SKM-1 treated with dmso at 0.1 percent for 144 hours (cell line): ENCODE results near the gene OSBP2.

ENCODE experiments used
- DNase-seq: peaks from one replicate; lab custom pipeline; 2025; ENCODE audit not compliant: unreplicated experiment; lab: John Stamatoyannopoulos, UW

The OSBP2 gene

DNA sequence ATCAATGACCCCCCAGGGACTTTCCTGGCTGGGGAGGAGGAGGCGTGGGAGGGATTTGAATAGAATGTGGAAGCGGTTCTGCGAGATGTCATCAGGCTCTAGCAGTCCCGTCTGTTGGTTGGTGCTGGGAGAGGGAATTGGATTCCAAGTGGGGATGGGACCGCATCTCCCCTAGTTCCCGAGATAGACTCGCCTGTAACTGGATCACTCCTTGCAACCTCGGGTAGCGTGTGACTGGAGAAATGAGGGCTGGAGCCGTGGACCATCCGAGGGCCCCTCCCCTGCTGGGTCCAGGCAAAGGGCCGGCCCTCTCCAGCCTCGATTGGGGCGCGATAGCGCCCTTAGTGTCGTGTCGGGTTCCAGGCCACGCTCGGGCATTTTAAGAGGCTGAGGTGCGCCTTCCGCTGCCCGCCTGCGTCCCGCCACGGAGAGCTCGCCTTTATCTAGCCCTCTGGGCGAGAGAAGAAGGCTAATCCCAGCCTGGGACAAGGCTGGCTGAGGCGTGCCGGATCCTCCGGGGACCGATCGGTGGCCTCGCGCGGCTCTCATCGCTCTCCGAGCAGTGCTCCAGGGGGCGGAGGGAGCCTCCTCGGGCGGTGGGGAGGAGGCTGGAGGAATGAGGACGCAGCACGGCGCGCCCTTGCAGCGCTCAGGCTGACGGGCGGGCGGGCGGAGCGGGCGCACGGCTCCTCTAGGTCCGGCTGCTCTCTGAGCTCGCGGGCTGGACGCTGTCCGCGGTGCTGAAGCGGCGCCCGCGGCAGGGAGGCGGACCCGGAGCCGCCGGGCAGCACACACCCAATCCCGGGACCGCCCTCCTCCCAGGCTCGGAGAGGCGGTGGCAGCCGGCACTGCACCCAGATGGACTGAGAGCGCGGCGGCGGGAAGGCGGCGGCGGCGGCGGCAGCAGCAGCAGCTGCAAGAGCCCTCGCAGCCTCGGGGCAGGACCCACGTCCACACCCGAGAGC, 107.8 kb downstream of the OSBP2 start:
- DNase-seq, result peak; percentile 39

DNA sequence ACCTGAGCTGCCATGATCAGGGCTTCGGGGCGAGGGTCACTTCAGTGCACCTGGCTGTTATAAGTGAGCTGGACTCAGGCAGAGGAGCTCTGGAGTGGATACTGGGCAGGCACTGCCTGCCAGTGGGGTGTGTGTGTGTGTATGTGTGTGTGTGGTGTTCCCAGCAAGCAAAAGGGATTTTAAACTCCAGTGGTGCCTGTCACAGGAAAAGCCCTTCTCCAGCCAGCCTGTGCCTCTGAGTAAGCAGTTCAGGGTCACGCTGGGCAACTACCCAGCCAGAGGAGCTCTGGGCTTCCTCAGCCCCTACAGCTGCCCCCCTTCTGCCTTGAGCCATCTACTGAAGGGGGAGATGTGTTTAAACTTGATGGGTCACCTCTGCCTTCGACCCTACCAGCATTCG, 109.0 kb downstream of the OSBP2 start:
- DNase-seq, result no peak

DNA sequence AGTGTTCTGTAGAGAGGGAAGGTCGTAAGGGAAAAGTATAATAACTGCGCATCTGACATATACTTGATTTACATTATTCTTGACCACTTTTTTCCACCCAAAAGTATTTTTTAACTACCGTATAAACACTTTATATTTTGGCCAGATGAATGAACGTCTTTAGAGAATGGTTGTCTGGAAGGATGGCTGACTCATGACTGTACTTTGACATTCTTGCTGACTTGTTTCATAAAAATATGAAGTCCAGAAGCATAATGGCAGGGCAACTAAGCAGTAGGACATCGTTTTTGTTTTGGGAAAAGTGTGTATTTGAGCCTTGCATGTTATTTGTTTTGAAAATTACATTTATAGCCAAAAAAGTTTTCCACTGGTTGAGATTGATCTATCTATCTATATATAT, 110.0 kb downstream of the OSBP2 start:
- DNase-seq, result no peak

DNA sequence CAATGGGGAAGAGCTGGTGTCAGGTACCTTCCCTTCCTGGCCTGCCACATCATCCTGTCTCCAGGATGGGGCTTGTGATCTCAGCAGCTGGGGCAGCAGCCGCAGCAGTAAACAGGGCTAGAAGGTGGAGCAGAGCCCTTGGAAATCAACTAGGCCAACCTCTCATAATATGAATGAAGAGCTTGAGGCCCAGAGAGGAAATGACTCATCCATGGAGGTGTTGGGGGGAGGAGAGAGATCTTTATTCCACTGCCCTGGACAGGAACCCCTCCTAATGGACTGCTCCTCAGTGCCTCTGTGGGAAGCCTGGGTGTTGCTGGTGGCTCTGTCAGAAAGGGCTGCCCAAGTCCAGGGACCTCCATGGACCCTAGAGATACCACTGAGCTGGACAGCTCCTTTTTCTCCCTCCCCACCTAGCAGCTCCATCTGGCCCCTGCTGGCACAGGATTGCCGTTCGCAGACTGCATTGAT, 111.8 kb downstream of the OSBP2 start:
- DNase-seq, result no peak

DNA sequence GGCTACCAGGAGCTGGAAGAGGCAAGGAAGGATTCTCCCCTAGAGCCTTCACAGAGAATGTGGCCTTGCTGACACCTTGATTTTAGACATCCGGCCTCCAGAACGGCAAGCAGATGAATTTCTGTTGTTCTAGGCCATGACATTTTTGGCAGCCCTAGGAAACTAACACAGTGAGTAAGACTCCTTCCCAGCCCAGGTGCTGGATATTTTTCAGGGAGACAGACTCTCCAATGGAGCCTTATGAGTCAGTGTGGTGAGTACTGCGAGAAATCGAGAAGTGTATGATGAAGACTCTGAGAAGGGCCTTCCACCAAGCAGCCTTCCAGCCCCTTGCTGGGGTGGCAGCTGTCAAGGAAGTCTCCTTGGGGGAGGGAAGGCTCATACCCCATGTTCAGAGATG, 114.4 kb downstream of the OSBP2 start:
- no peak for DNase-seq

DNA sequence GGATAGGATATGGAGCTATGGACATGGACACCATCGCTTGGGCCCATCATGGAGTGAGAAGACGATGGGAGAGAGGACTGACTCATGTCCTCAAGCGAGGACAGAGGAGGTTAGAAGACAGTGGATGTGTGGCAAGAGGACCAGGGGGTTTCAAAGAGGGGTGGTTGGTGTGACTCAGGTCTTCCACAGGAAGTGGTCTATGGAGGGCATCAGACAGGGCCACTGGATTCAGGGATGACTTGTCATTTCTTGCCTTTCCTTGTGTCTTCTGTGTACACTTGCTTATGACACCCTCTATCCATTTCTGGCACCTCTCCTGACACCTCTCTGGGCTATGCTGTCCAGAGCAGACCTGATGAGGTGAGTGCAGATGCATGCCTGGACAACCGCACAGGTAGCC, 115.4 kb downstream of the OSBP2 start:
- DNase-seq, result no peak

DNA sequence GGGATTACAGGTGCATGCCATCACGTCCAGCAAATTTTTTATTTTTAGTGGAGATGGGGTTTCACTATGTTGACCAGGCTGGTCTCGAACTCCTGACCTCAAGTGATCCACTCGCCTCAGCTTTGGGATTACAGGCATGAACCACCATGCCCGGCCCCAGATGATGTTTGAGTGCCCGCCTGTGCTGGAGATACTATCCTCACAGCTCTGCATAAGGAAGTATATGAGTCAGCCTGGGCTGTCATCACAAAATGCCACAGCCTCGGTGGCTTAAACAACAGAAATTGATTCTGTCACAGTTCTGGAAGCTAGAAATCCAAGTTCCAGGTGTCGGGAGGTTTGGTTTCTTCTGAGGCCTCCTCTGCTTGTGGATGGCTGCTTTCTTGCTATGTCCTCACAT, 119.3 kb downstream of the OSBP2 start:
- DNase-seq, result no peak

DNA sequence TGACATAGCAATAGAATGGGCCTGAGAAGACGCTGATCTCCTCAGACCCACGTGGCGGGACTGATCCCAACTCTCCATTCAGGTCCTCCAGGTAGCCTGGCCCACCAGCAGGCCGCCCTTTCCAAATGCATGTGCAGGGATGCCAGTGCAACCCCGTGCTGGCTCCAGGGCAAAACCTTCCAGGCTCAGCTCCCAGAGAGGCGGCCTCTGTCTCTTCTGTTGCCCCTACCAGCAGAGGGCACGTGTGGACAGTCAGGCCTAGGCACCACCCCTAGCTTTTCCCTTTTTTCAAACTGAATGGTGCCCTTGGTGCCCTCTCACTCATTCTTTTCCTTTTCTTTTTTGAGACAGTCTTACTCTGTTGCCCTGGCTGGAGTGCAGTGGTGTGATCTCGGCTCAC, 121.7 kb downstream of the OSBP2 start:
- DNase-seq, result no peak

DNA sequence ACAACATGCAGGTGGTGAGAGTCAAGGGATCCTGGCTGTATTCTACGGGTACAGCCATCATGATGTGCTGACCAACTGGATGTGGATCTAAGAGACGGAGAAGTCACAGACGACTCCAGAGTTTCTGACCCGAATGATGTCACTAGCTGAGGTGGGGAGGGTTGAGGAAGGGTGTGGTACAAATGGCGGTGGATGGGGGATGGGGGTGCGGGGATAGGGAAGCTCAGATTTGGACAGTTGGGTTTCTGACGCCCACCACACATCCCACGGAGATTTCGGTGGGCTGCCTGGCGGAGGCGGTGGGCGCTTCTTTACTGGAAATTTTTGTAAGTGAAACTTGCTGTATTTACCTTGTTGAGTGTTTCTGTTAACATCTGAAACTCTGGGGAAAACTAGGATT, 126.7 kb downstream of the OSBP2 start:
- no peak for DNase-seq

DNA sequence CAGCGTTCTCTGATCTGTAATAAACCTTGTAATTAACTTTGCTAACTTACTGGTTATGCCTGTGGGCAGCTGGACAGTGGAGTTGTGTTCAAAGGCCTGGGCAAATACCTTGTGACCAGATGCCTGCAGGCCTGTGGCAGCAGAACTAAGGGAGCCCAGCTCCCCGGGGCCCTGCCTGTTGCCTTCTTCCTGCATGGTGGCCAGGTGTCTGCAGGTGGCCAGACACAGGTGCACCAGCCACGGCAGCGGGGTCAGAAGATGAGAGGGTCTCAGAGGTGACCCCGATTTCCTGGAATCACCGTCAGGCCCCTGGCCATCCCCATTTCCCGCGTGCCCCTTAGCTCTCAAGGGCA, 127.2 kb downstream of the OSBP2 start:
- DNase-seq, result no peak

DNA sequence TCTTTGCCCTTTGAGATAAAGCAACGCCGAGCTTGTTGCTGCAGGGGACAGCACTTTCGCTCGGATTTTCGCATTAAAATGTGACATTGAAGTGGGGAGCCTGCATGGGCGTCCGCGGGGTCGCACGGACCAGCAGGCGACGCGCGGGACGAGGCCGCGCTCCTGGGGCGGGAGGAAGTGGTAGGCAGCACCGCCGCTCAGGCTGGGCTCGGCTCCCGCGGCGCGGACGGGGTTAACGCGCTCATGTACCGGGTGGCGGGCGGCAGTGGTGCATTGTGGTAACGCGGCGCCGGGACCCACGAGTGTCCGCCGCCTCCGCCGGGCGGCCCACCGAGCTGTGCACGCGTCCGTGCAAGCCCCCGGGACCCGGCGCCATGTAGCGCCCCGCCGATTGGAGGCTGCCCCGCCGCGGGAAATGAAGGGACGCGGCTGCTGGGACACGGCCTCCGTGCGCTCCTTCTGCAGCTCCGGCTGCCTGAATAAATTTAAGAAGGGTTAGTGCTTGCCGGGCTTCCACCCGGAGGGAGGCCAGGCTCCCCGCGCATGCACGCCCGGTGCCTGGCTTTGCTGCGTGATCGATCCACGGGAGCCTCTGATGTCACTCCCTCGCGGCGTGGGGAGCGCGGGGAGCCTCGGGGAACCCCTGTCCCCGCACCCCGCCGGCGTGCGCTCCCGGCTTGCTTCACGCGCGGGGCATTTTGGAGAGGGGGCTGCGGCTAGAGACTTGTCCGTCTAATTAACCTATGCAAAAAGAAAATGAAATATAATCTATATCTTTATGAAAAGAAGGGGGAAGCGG, 127.7 kb downstream of the OSBP2 start:
- no peak for DNase-seq

DNA sequence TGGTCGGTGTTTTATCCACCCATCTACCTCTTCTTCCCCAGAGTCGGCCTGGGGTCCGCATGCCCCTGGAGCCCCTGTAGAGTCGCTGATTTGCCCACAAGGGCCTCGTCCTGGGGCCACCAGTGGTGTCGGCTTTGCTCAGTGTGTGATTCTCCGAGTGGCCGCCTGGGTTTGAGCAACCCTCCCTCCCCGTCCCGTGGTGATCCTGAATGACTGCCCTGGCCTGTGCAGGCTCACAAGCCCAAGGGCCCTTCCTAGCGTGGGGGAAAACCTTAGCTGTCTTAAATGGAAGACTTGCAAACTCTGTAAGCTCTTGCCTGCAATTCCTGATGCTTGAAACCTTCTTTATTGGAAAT, 128.3 kb downstream of the OSBP2 start:
- DNase-seq, result no peak

DNA sequence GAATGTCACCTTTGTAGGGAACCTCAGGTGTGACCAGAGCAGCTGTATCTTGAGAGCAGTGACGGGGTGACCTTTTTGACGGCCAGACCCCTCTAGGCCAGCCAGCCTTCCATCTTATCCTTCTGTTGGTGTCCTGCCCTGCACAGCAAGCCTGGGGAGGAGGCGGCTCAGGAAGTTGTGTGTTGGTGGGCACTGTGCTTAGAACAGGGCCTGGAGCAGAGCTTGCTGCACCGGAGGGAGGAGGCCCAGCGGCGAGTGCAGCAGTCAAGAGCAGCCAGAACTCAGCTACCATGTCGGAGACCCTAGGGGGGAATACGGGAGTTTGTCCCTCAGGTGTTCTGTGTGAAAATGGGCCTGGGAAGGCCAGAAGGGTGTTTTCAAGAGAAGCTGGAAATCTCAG, 129.4 kb downstream of the OSBP2 start:
- no peak for DNase-seq

DNA sequence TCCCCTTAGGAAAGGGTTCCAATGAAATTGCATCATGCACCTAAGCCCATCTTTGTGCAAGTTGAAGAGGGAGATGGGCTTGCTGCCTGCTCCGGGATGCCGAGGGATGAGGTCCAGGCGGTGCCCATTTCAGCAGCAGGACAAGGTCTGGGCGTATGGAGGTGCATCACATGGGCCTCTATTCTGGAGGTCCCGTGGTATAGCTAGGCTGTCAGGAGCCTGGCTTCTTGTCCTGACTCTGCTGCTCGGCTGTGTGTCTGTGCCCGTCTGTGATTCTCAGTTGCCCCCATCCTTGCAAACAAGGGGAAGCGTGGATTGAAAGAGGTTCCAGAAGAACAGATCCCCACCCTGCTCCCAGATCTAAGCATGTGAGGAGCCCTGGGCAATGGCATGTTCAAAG, 130.0 kb downstream of the OSBP2 start:
- DNase-seq, result no peak

DNA sequence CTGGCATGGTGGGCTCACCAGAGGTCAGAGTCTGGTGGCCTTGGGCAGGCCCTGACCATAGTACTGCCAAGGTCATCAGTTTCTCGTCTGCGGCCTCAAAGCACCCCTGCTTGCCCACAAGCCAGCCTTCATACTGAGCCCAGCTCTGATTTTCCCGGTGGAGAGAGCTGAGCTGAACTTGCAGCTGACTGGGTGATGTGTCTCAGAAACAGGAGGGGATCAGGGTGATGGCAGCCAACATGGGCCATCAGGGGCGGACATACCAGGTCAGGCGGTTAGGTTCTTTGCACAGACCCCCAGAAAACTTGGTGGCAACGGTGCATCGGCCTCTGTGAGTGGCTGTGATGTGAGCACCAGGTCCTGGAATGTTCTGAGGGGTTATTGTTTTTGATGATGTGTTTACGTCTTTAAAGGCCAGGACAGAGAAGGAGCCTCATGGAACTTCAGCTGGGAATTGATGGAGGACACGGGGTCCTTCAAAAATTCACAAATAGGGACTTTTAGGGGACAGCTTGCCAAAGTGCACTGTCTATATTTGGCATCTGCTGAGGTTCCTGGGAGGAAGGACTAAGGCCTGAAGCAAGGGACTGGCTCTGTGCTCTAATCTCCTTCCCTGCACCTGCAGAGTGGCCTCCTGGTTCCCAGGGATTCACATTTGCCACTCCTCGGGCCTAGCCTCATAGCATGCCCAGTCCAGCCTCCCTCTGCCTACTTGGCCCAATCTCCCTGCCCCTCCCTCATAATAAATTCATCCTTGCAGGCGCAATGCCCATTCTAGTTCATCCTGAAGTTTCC, 131.2 kb downstream of the OSBP2 start:
- DNase-seq, result no peak

DNA sequence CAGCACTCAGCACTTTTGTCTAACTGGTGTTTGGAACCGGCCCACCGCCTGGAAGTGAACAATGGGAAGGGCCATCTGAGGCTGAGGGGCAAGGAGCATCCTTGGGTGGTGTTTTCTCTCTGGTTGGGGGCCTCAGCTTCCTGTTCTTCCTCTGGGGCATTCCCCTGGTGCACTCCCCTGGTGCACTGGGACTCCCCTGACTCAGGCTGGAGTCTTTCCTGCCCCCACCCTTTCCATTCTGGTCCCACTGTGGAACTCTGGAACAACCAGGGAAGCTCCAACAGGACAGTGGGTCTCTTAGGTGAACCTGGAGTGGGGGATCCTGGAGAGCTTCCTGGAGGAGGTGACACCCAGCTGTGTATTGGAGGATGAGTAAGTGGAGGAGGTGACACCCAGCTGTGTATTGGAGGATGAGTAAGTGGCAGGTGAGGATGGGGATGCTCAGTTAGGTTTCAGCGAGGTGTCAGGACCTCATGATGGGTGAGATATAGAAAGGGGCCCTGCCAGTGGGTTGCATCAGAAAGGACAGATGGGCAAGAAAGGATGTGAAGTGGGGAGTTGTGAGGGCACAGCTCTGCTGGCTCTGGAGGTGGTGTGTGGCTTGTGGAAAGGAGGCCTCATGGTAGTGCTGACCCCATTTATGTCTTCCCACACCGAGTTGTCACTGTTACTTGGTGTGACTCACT, 132.1 kb downstream of the OSBP2 start:
- no peak for DNase-seq

DNA sequence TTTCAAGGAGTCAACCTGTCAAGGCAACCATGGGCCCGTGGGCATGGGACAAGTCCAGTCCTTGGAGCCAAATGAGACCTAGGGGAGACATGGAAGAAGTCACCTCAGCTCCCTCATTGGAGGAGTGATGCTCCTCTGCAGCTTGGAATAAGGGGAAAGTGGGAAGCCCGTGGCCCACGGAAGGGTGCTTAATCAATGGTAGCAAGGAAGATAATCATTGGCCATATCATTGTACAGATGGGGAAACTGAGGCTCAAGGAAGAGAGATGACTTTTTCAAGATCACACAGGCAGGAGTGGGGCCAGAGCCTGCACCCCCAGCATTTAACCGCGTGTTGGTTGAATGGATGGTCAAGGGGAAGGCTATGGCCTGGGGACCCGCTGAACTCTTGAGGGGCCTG, 133.0 kb downstream of the OSBP2 start:
- DNase-seq, result no peak

DNA sequence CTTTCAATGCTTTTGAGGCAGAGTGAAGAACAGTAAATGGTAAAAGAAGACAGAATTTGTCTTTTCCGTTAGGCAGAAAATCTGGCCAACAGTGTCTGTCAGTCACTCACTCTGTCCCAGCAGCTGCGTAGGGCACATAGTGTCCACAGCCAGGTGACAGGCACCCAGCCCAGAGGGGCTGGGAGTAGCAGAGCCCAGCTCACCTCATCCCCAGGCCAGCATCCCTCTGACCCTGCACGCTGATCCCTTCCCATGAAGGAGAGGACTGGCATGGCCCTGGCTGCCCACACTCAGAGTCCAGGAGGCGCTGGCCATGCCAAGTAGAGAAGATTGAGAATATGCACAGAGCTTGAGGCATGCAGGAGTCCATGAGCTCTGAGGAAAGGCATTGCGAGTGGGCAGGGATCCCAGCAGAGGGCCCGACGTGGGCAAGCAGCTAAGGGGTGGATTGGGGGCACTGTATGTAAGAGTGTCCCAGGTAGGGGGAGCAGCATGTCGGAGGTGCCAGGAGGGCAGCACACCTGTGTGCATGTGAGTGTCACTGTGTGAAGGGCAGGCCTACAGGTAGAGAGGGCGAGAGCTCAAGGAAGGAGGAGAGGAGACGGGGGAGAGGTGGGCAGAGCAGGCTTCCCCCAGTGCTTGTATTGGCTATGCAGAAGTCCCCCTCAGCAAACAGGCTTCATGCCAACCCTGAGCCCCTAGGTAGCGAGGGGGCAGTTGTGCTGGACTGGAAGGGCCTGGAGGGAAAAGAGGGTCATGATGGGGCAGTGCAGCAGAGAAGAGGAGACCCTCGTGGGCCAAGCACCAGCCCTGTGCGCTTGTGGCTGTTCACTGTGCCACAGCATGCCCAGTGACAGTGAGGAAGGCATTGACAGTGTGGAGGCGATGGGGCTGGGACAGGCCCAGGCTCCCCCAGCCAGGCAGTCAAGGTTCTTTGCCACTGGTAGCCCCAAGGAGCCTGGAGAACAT, 133.8 kb downstream of the OSBP2 start:
- DNase-seq, result no peak

DNA sequence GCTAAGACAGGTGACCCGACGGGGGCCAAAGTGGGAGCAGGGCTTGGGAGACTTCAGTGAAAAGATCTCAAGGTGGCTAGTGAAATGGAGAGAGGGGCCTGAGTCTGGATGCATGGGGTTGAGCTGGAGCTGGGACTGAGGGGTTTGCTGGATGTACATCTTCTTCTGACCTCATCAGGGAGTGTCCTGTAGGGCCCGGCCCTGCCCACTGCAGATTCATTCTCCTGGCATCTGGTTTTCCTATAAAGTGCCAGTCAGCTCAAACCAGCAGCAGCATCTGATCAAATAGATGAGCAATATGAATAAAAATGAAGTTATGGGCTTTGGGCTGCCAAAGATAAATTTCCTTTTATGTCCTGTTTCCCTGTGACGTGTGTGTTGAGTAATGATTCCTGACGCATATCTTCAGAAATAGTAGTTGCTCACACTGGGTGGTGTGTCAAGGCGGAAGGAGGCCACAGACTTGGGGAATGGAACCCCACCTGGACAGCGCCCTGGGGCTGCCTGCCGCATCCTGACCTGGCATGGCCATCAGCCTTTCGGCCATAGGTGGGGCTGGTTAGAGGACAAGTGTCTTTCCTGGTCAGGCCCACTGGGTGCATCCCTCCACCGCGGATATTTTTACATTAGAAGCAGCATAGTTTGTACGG, 135.4 kb downstream of the OSBP2 start:
- no peak for DNase-seq
